IMR-90 (cell line): ENCODE measurements around the gene COL6A6.

Experiments used
- BHLHE40 ChIP-seq: fragments of 150-350 bp; IDR thresholded peaks from 2 replicates; pipeline ENCODE4 v1.6.1; 2016; ENCODE audit warnings: mild to moderate bottlenecking, low read depth, low read length
- CEBPB ChIP-seq: IDR thresholded peaks from 2 replicates; pipeline ENCODE4 v1.6.1; 2012; ENCODE audit warnings: low read depth, low read length, improper control_type of control experiment
- CHD1 ChIP-seq: IDR thresholded peaks from 2 replicates; pipeline ENCODE4 v1.6.1; 2012; ENCODE audit warnings: low read depth, low read length, improper control_type of control experiment
- CTCF ChIP-seq: conservative IDR thresholded peaks from 2 replicates; pipeline ENCODE4 v1.5.1; 2012; ENCODE audit warnings: mild to moderate bottlenecking, low read depth, low read length, improper control_type of control experiment
- MAZ ChIP-seq: IDR thresholded peaks from 2 replicates; pipeline ENCODE4 v1.6.1; 2012; ENCODE audit warnings: low read depth, mild to moderate bottlenecking, low read length, improper control_type of control experiment, moderate library complexity, borderline replicate concordance
- MXI1 ChIP-seq: IDR thresholded peaks from 2 replicates; pipeline ENCODE4 v1.6.1; 2012; ENCODE audit warnings: low read depth, mild to moderate bottlenecking, low read length, moderate library complexity, borderline replicate concordance
- POLR2A ChIP-seq: IDR thresholded peaks from 2 replicates; pipeline ENCODE4 v1.6.1; 2012; ENCODE audit warnings: mild to moderate bottlenecking, low read depth, low read length
- RAD21 ChIP-seq: IDR thresholded peaks from 2 replicates; pipeline ENCODE4 v1.6.1; 2012; ENCODE audit warnings: low read length, improper control_type of control experiment
- RFX5 ChIP-seq: IDR thresholded peaks from 2 replicates; pipeline ENCODE4 v1.8.0; 2012; ENCODE audit warnings: low read depth, mild to moderate bottlenecking, low read length, moderate library complexity
- SMC3 ChIP-seq: fragments of 150-350 bp; IDR thresholded peaks from 2 replicates; pipeline ENCODE4 v1.6.1; 2016; ENCODE audit warnings: low read depth, mild to moderate bottlenecking, antibody characterized with exemption, low read length, moderate library complexity

- TF ChIP-seq POLR2A (no peak), CTCF (no peak), RAD21 (no peak), CHD1 (no peak), SMC3 (no peak), MAZ (no peak), RFX5 (no peak), BHLHE40 (no peak), CEBPB (no peak), MXI1 (no peak)
Measured at GRCh38 chr3:130565224-130565623, 48.2 kb downstream of the COL6A6 start.
